ENCODE data around the gene NELL1. TPM values are rescaled to one million over a fixed set of nuclear protein-coding genes. Genes with fewer than 3 reads are reported as not detected.

The NELL1 gene
- total and polyA plus RNA-seq, 2 donors (not counting 3 experiments of a cell fraction or from before 2014, with no cell fraction given), result not detected

DNA sequence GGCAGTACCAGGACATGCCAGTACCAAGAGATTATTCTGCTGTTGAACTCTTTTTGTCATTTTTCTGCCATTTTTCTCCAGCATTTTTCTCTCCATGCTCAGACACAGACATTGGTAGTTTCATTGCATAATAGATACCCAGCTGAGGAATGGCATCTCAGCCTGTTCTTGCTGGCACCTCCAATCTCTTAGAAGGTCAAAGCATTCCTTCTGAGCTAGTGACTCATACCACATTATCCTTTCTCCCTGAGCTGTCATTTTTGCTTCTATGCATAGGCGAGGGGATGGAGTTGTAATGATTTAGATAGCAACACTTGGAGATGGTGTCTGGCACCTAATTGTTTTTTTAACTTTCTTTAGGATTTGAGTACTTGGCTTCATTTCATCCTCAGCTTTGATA lies 321.1 kb downstream of the NELL1 start:
- Histone ChIP-seq H3K4me3 (replicated peaks in 1 of 3; ENCODE audit: insufficient read depth in 1 of 3, low read depth in 1 of 3, low read length in 3 of 3) (no peak overlapping the region), H3K4me2 (ENCODE audit: insufficient read depth, low read length) (no peak overlapping the region), H3K9me1 (replicated peaks; ENCODE audit: control insufficient read depth, extremely low read depth, insufficient read depth, low read length) (no peaks in the 10 kb centered on the region), H2AFZ (ENCODE audit: low read depth, low read length) (no peak overlapping the region), H4K20me1 (replicated peaks; ENCODE audit: control insufficient read depth, extremely low read depth, insufficient read depth, low read length) (no peaks in the 10 kb centered on the region), H3K9ac (replicated peaks; ENCODE audit: extremely low read depth, insufficient read depth, low read length) (no peak overlapping the region), H3K27me3 (ENCODE audit: control insufficient read depth in 2 of 2, insufficient read depth in 2 of 2, low read length in 2 of 2) (no peaks in the 10 kb centered on the region), H3K9me3 (replicated peaks; ENCODE audit: control insufficient read depth, insufficient read depth, low read length) (peaks cover 4% of the 10 kb centered on the region), H3K79me2 (ENCODE audit: control insufficient read depth, insufficient read depth, low read length) (no peaks in the 10 kb centered on the region), H3K36me3 (ENCODE audit: control insufficient read depth in 2 of 2, extremely low read depth in 1 of 2, insufficient read depth in 2 of 2, low read length in 2 of 2) (no peaks in the 10 kb centered on the region), H3K27ac (ENCODE audit: insufficient read depth, low read depth, low read length) (no peak overlapping the region), H3K4me1 (ENCODE audit: control insufficient read depth, extremely low read depth, insufficient read depth, low read length) (no peaks in the 10 kb centered on the region)
- BruUV-seq (replicated peaks), result no TSS peak
- dilution Hi-C loops (cut with MboI; ENCODE audit: extremely low pct_ligation_motif_present, low sequenced_read_pairs), result no loop called here
- intact Hi-C loops (cut with micrococcal nuclease), result no loop called here
- FAIRE-seq, result no peak
- no peak for DNase-seq (ENCODE audit: low read depth, low spot score)
- ChIA-PET CTCF (no interaction called here), POLR2A (no interaction called here)
- TF ChIP-seq FOS (IDR thresholded peaks at IDR 0.05; ENCODE audit: borderline replicate concordance, insufficient read depth, low read length) (no peak), MAX (IDR thresholded peaks at IDR 0.05; ENCODE audit: insufficient read depth, insufficient read length) (no peak), GATA2 (IDR thresholded peaks at IDR 0.05; ENCODE audit: insufficient read depth, insufficient read length, low read depth, low read length) (no peak), POLR2A (IDR thresholded peaks at IDR 0.05; ENCODE audit: low read depth, low read length) (no peak), JUN (IDR thresholded peaks at IDR 0.05; ENCODE audit: borderline replicate concordance, insufficient read depth, insufficient read length, low read depth) (no peak), CTCF (IDR thresholded peaks at IDR 0.05; ENCODE audit: extremely low read depth in 1 of 2, insufficient read depth in 1 of 2, low read depth in 1 of 2, low read length in 2 of 2) (no peak), EZH2 (IDR thresholded peaks at IDR 0.05; ENCODE audit: borderline replicate concordance, low read depth, low read length, severe bottlenecking) (no peak), MYC (IDR thresholded peaks at IDR 0.05; ENCODE audit: low read depth, low read length) (no peak), POLR2AphosphoS5 (IDR thresholded peaks at IDR 0.05; ENCODE audit: insufficient read depth, low read depth, low read length) (no peak)

All from endothelial cell of umbilical vein (primary cell).